ENCODE measurements around the gene ZFP69. TPM values are rescaled to one million over a fixed set of nuclear protein-coding genes. Genes with fewer than 3 reads are reported as not detected.
A peak's percentile ranks its signal among the peaks of the same experiment; 100 is the strongest.

ZFP69 gene
- total RNA-seq, 1 experiment from 2014 or later = 0.15 TPM

DNA sequence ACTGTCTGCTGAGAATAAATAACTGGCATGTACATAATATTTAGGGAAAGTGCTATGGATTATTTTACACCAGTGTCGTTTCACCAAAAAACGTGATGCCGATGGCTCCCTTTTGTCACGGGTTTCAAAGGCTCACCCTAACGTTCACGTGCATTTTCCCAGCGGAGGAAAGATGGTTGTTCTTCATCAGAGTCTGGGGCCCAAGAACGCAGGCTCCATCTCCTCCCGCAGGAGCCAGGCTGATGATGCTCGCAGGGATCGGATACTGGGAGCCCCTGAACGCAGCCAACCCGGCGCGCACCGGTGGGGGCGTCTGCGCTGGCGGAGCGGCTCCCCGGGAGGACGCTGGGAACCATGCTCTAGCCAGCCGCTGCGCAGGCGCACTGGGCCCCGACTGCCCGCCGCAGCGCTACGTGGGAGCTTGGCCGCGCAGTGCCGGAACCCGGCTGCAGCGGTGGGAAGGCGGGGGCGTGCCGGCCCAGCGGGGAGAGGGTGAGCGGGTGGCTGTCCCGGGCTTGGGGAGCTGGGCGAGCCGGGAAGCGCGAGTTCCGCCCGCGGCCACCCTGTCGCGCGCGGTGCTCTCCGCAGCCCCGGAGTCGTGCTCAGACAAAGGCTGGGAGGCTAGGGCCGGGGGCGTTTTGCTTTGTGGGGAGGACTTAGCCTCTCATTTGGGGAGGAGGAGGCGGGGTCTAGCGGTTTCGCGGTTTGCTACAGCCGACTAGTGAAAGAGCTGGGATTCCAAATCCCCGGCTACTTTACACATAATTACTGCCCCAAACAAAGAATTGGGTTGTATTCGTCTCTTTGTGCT lies 27.2 kb upstream of the ZFP69 start, which contains the start of gene ZFP69B:
Gene ZFP69B, plus strand, starts transcription at position 793 of the 811 bp plus-strand sequence. CDS start 486 bp downstream, outside the sequence.
- Histone ChIP-seq H3K4me1 (ENCODE audit: insufficient read depth, low read length) (no peaks in the 10 kb centered on the region), H3K79me2 (ENCODE audit: low read length) (no peaks in the 10 kb centered on the region), H3K9ac (ENCODE audit: low read length) (peak within 1 kb of the TSS; percentile 67), H3K27ac (ENCODE audit: low read length) (peak within 1 kb of the TSS; percentile 66), H3K9me2 (replicated peaks; ENCODE audit: low read length) (no peaks in the 10 kb centered on the region), H3K27me3 (ENCODE audit: low read length) (no peaks in the 10 kb centered on the region), H3K4me2 (ENCODE audit: low read length) (peak within 1 kb of the TSS; percentile 91), H3K9me3 (ENCODE audit: low read length) (peaks cover 29% of the 10 kb centered on the region), H4K20me1 (ENCODE audit: low read length) (no peaks in the 10 kb centered on the region), H3K4me3 (ENCODE audit: low read length) (peak within 1 kb of the TSS; percentile 70), H3F3A (ENCODE audit: low read length, unreplicated experiment) (no peaks in the 10 kb centered on the region), H2AFZ (ENCODE audit: low read length) (peak within 1 kb of the TSS; percentile 93), H3K36me3 (ENCODE audit: low read depth, low read length) (peaks cover 32% of the 10 kb centered on the region)
- TF ChIP-seq EZH2phosphoT487 (IDR thresholded peaks at IDR 0.05; ENCODE audit: borderline replicate concordance, low read length) (no peak), EZH2 (IDR thresholded peaks at IDR 0.05; ENCODE audit: low read length, unreplicated experiment) (no peak), CTCF (conservative IDR thresholded peaks at IDR 0.05; ENCODE audit: low read depth, low read length) (no peak)
- peak; percentile 86 for DNase-seq
- intact Hi-C loops (cut with micrococcal nuclease) = no loop called here
- ChIA-PET CTCF (interaction anchor here (0.9 to 1.0 kb wide), 2 partner anchors 12 to 306 kb away, joined by 3 to 4 read pairs; no protein-coding TSS in a partner anchor), POLR2A (ENCODE audit: unreplicated experiment) (no interaction called here)
- ATAC-seq = peak; percentile 92
- no TSS peak for BruUV-seq (replicated peaks)

DNA sequence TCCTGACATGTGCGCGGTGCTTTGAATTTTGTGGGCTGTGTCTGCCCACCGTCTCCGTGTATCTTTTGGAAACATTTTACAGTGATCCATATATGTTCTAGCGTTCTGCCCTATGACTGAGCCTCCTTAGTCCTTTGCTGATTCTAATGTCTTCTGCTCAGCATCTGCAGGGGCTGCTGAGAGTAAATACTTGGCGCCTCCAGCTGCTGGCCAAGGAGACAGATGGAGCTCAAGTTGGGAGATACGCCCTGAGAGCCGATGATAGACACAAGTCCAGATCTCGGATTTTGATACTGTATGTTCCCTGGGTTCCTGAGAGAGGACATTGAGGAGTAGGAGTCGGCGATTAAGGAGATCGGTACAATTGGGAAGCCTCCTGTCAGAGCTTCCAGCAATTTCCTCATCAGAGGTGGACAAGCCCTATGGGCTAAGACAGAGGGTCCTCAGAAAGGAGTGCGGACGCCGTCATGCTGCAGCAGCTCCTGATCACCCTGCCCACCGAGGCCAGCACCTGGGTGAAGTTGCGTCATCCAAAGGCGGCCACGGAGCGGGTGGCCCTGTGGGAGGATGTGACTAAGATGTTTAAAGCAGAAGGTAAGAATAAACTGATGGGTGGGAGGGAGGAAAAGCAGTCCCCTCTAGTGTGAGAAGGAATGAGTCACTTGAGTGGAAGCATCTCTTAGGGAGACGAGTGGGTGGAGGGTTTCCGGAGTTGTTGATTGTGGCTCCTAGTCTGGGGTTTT lies 26.4 kb upstream of the ZFP69 start:
- peak; percentile 54 for DNase-seq
- no peaks in the 10 kb centered on the region for H4K20me1 ChIP-seq (ENCODE audit: low read length)
- BruUV-seq (replicated peaks) = TSS peak; percentile 92
- peak; percentile 57 for ATAC-seq
- TF ChIP-seq CTCF (conservative IDR thresholded peaks at IDR 0.05; ENCODE audit: low read depth, low read length) = no peak
- TF ChIP-seq EZH2 (IDR thresholded peaks at IDR 0.05; ENCODE audit: low read length, unreplicated experiment) = no peak
- no peak for TF ChIP-seq EZH2phosphoT487 (IDR thresholded peaks at IDR 0.05; ENCODE audit: borderline replicate concordance, low read length)
- ChIA-PET CTCF (interaction anchor here (0.6 to 1.0 kb wide), 3 partner anchors 12 to 307 kb away, joined by 3 to 4 read pairs (median 3); partner anchors contain the start of gene ZNF684), POLR2A (ENCODE audit: unreplicated experiment) (no interaction called here)
- peak overlapping the region; percentile 93 for H2AFZ ChIP-seq (ENCODE audit: low read length)
- peak overlapping the region; percentile 67 for H3K9ac ChIP-seq (ENCODE audit: low read length)
- H3K4me3 ChIP-seq (ENCODE audit: low read length) = peak overlapping the region; percentile 70
- H3K36me3 ChIP-seq (ENCODE audit: low read depth, low read length) = peaks cover 33% of the 10 kb centered on the region
- intact Hi-C loops (cut with micrococcal nuclease) = no loop called here
- peak overlapping the region; percentile 91 for H3K4me2 ChIP-seq (ENCODE audit: low read length)
- no peaks in the 10 kb centered on the region for H3K79me2 ChIP-seq (ENCODE audit: low read length)
- peaks cover 32% of the 10 kb centered on the region for H3K9me3 ChIP-seq (ENCODE audit: low read length)
- no peaks in the 10 kb centered on the region for H3K27me3 ChIP-seq (ENCODE audit: low read length)
- no peaks in the 10 kb centered on the region for H3K4me1 ChIP-seq (ENCODE audit: insufficient read depth, low read length)
- H3F3A ChIP-seq (ENCODE audit: low read length, unreplicated experiment) = no peaks in the 10 kb centered on the region
- peak overlapping the region; percentile 66 for H3K27ac ChIP-seq (ENCODE audit: low read length)
- H3K9me2 ChIP-seq (replicated peaks; ENCODE audit: low read length) = no peaks in the 10 kb centered on the region
